GM19463 (cell line): Measurements from ENCODE around the gene ST3GAL4.

Experiments used
- ATAC-seq: cut with Tn5 transposase; IDR thresholded peaks from one replicate; pipeline ENCODE4 v1.9.1; 2021; ENCODE audit warnings: mild to moderate bottlenecking, moderate library complexity; ENCODE audit not compliant: unreplicated experiment

Gene ST3GAL4

DNA sequence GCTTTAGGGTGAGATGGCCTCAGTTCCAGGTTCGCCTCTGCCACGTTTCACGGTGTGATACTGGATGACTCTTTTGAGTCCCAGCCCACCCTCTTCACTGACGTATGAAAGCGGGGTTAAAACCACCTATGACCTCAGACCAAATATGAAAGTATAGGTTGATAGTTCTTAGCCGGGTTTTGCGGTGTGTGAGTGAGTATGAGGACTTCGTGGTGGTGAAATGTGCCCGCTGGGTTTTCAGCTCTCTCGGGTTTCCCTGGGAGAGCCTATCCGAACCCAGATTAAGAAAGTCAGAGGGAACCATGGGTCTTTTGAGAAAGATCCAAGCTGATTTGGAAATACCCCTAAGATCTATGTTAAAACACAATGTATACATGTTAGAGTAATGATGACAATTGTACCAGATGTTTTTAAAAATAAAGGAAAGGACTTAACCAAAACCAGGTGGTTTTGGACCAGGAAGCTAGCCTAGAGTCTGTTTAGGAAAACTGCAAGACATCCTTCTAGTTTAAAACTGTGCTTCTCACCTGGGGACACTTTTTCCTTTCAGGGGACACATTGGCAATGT is 25.8 kb upstream of the ST3GAL4 start:
- no peak for ATAC-seq

GRCh38 chr11:126331286-126331685 is 24.2 kb upstream of the ST3GAL4 start:
- no peak for ATAC-seq

- no peak for ATAC-seq
These were observed 23.2 kb upstream of the ST3GAL4 start for GRCh38 chr11:126332221-126332711.

- no peak for ATAC-seq
These were observed 22.3 kb upstream of the ST3GAL4 start for GRCh38 chr11:126333142-126333541.

GRCh38 chr11:126334659-126335462 is 20.6 kb upstream of the ST3GAL4 start:
- ATAC-seq, result no peak

DNA sequence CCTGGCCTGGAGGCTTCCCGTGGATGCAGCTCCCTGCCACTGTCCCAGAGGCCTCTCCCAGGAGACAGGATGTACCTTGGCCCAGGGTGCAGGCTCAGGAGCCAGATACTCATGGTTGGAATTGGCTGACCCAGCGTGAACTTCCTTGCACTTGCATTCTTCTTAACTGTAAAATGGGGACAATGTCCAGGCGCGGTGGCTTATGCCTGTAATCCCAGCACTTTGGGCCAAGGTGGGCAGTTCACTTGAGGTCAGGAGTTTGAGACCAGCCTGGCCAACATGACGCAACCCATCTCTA is 20.1 kb upstream of the ST3GAL4 start:
- ATAC-seq, result no peak

DNA sequence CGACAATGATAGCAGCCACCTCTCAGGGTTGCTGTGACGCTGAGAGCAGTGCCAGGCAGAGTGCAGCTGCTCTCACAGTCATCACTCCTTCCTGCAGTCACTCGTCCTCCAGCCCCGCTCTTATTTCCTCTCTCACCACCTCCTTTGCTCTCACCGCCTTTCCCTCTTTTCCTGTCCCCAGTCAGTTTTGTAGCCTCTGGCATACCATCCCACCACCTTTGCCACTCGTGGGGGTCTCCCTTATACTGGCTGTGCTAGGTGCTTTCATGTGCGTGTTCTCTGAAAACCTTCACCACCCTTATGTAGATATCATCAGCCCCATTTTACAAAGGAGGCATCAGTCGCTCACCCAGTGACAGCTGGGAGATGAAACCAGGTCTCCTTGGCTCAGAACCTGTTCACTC is 19.3 kb upstream of the ST3GAL4 start:
- no peak for ATAC-seq

DNA sequence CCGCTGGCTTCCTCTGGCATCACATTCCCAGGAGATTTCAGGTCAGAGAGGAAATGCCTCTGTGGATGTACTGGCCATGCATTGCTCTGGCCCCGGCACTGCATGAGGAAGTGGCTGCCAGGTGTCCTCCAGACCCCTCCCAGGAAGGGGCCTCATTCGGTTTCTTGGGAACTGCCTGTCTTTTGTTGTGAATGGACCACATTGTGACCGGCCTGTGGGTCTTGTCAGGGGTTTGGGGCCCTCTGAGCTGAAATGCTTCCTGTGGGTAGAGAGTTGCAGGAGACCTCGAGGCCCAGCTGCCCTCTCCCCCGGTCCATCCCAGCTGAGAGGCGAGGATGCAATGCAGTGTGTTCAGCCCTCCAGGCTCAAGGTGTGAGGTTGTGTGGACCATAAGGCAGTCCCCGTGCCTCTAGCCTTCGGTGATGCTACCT is 18.8 kb upstream of the ST3GAL4 start:
- no peak for ATAC-seq

- no peak for ATAC-seq
These were observed 18.4 kb upstream of the ST3GAL4 start for GRCh38 chr11:126337126-126337473.

GRCh38 chr11:126337474-126338241 is 17.8 kb upstream of the ST3GAL4 start:
- no peak for ATAC-seq

- ATAC-seq, result no peak
These were observed 17.0 kb upstream of the ST3GAL4 start for GRCh38 chr11:126338346-126339055.

GRCh38 chr11:126339073-126339862 is 16.2 kb upstream of the ST3GAL4 start:
- no peak for ATAC-seq

GRCh38 chr11:126339863-126340434 is 15.5 kb upstream of the ST3GAL4 start:
- no peak for ATAC-seq

DNA sequence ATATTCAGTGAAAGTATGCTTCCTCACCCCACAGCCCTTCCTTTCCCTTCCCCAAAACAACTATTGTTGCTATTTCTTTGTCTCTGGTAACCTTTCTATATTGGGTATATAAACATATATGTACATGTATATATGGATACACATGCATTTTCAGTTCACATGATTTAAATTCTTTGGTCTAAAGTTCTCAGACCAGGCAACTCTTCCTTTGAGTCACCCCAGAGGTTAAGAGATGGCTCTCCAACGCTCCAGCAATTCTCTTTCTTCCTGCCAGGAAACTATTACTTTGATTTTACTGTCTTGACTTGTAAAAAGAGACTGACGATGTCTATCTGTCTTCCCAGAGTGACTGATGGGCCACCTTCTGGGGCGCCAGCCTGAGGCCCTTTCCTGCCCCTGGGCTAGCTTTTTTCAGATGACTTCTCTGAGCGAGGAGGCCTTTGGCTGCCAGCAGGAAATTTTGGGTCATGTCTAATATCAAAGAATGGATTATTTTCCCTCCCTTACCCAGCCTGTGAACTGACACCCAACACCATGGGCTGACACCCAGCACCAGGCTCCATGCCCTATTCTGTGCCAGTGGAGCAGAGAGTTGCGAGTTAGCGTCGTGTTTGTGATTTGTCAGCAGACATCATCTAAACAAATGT is 14.4 kb upstream of the ST3GAL4 start:
- no peak for ATAC-seq

DNA sequence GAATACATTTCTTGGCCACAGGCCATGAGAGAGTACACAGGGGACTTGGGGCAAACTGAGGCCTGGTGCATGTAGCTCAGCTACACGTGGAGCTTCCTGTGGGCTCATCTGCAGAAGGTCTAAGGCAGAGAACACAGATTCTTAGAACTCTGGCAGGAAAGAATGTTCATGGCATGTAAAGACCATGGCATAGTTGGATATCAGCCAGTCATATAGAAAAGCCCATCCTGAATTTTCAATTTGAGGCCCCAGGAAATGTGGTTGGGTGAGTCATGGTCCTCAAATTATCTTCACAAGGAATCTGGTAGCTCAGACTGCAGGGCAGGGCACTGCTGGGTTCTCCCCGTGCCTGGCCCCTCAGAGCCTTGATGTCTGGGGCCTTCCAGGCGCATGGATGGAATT is 13.7 kb upstream of the ST3GAL4 start:
- ATAC-seq, result no peak

GRCh38 chr11:126343051-126343450 is 12.4 kb upstream of the ST3GAL4 start:
- no peak for ATAC-seq

- no peak for ATAC-seq
These were observed 11.1 kb upstream of the ST3GAL4 start for GRCh38 chr11:126344141-126345080.

GRCh38 chr11:126345283-126345682 is 10.2 kb upstream of the ST3GAL4 start:
- no peak for ATAC-seq
